GM12801 (cell line): ENCODE measurements around the gene PCED1A.

Experiments
- TF ChIP-seq, protein P1 (sequence below): IDR thresholded peaks from one replicate; pipeline ENCODE4 v1.5.1; 2011; ENCODE audit warnings: control low read depth; ENCODE audit not compliant: insufficient read length; ENCODE audit errors: extremely low read depth

PCED1A gene

GRCh38 chr20:2880650-2881049 is 40.2 kb upstream of the PCED1A start:
- TF ChIP-seq, protein P1, sequence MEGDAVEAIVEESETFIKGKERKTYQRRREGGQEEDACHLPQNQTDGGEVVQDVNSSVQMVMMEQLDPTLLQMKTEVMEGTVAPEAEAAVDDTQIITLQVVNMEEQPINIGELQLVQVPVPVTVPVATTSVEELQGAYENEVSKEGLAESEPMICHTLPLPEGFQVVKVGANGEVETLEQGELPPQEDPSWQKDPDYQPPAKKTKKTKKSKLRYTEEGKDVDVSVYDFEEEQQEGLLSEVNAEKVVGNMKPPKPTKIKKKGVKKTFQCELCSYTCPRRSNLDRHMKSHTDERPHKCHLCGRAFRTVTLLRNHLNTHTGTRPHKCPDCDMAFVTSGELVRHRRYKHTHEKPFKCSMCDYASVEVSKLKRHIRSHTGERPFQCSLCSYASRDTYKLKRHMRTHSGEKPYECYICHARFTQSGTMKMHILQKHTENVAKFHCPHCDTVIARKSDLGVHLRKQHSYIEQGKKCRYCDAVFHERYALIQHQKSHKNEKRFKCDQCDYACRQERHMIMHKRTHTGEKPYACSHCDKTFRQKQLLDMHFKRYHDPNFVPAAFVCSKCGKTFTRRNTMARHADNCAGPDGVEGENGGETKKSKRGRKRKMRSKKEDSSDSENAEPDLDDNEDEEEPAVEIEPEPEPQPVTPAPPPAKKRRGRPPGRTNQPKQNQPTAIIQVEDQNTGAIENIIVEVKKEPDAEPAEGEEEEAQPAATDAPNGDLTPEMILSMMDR, result no peak

DNA sequence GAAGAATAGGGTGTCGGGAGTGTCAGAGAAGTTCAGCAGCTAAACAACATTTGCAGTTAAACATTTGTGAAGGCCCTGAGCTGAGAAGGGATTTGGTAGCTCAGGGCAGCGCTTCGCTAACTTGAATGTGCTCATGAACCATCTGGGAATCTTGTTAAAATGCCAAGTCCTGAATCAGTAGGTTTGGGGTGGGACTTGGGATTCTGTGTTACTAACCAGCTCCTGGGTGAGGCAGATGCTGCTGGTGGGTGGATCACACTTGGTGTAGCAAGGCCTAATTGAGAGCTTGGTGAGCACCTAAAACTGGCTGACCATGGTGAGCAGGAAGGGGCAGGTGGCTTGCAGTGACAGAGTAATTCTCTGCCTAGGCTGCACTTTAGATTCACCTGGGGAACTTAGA is 38.7 kb upstream of the PCED1A start:
- TF ChIP-seq, protein P1, result no peak

- TF ChIP-seq, protein P1, result no peak
Measured at GRCh38 chr20:2878515-2878914, 38.1 kb upstream of the PCED1A start.

- TF ChIP-seq, protein P1, result no peak
Measured at GRCh38 chr20:2875690-2876203, 35.3 kb upstream of the PCED1A start.

DNA sequence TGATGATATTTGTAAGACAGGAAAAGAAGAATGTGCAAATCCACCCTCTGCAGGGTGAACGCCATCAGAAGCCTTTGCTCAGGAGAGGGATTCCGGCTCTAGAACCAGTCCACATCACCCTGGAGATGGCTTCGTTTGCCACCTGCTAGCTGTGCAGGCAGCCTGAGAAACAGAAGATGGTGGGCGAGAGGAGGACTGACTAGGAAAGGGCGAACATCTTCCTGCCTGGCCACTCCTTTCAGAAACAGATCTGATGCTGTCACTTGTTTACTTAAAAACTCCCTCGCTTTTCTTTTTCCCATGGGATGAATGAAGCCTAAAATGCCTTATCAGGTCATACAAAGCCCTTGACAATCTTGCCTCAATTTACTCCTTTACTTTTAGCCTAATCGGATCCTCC is 34.0 kb upstream of the PCED1A start:
- TF ChIP-seq, protein P1, result no peak

- TF ChIP-seq, protein P1, result no peak
Measured at GRCh38 chr20:2873747-2874041, 33.2 kb upstream of the PCED1A start.

- TF ChIP-seq, protein P1, result no peak
Measured at GRCh38 chr20:2873010-2873746, 32.7 kb upstream of the PCED1A start, which contains the start of gene PTPRA. Gene PTPRA, plus strand, starts transcription at chr20:2873481. Its CDS starts 90,797 bp downstream, at chr20:2964278.
